Stimulated activated CD8-positive, alpha-beta memory T cell treated with anti-CD3 and anti-CD28 coated beads, Interleukin-12 subunit alpha, Interleukin-12 subunit beta, amount 100 ng/mL, for 4 hours (primary cell): Measurements from ENCODE around the gene FCN3.
A peak's percentile ranks its signal among the peaks of the same experiment; 100 is the strongest.

ENCODE experiments used
- DNase-seq: peaks from one replicate; pipeline ENCODE4 v3.0.0-alpha.2; 2020; ENCODE audit warnings: low read depth

FCN3 gene

GRCh38 chr1:27380224-27380623, 5.6 kb upstream of the FCN3 start:
- no peak for DNase-seq

GRCh38 chr1:27379564-27380122, 5.0 kb upstream of the FCN3 start:
- DNase-seq: no peak

- DNase-seq: no peak
These were observed 3.3 kb upstream of the FCN3 start for GRCh38 chr1:27377760-27378495.

GRCh38 chr1:27372808-27373690, 1.6 kb downstream of the FCN3 start:
- no peak for DNase-seq

- DNase-seq: no peak
These were observed 2.4 kb downstream of the FCN3 start for GRCh38 chr1:27372022-27372807.

GRCh38 chr1:27368869-27369582, 5.6 kb downstream of the FCN3 start:
- no peak for DNase-seq

- no peak for DNase-seq
These were observed 7.4 kb downstream of the FCN3 start for GRCh38 chr1:27367160-27367650.

GRCh38 chr1:27366411-27367159, 8.0 kb downstream of the FCN3 start, which contains the start of gene MAP3K6:
Gene MAP3K6, minus strand, starts transcription at chr1:27366961. Its CDS starts 364 bp downstream, at chr1:27366597.
- no peak for DNase-seq

GRCh38 chr1:27366113-27366410, 8.6 kb downstream of the FCN3 start:
- no peak for DNase-seq

GRCh38 chr1:27365372-27366112, 9.1 kb downstream of the FCN3 start:
- peak; percentile 58 for DNase-seq

GRCh38 chr1:27364696-27365371, 9.8 kb downstream of the FCN3 start:
- DNase-seq: no peak

GRCh38 chr1:27363766-27364695, 10.6 kb downstream of the FCN3 start:
- DNase-seq: no peak

GRCh38 chr1:27361553-27361952, 13.1 kb downstream of the FCN3 start:
- DNase-seq: no peak

- DNase-seq: no peak
These were observed 13.6 kb downstream of the FCN3 start for GRCh38 chr1:27361044-27361402.

GRCh38 chr1:27360159-27361043, 14.2 kb downstream of the FCN3 start:
- DNase-seq: no peak

- no peak for DNase-seq
These were observed 14.8 kb downstream of the FCN3 start for GRCh38 chr1:27359822-27360158.

- no peak for DNase-seq
These were observed 15.7 kb downstream of the FCN3 start for GRCh38 chr1:27358928-27359313.
